ENCODE results near the gene GRAP.
"Not testable (repeated sequence)": the region's sequence is repeated elsewhere in the genome, so short reads cannot be mapped to it uniquely, and the experiment has no call there.

GRAP gene

GRCh38 chr17:19041871-19042270 lies 4.9 kb downstream of the GRAP start:
- DNase-seq = not testable (repeated sequence)

- not testable (repeated sequence) for DNase-seq
Measured at GRCh38 chr17:19040350-19040749, 6.4 kb downstream of the GRAP start.

GRCh38 chr17:19038730-19039129 lies 8.0 kb downstream of the GRAP start:
- not testable (repeated sequence) for DNase-seq

- DNase-seq = not testable (repeated sequence)
Measured at GRCh38 chr17:19038007-19038406, 8.8 kb downstream of the GRAP start.

GRCh38 chr17:19037547-19037946 lies 9.2 kb downstream of the GRAP start:
- DNase-seq = not testable (repeated sequence)

GRCh38 chr17:19036186-19036585 lies 10.6 kb downstream of the GRAP start:
- DNase-seq = not testable (repeated sequence)

GRCh38 chr17:19032377-19032988 lies 14.3 kb downstream of the GRAP start:
- DNase-seq = not testable (repeated sequence)

- DNase-seq = not testable (repeated sequence)
Measured at GRCh38 chr17:19031729-19032128, 15.0 kb downstream of the GRAP start.

GRCh38 chr17:19030771-19031449 lies 15.8 kb downstream of the GRAP start:
- not testable (repeated sequence) for DNase-seq

GRCh38 chr17:19029740-19030139 lies 17.0 kb downstream of the GRAP start:
- DNase-seq = not testable (repeated sequence)

GRCh38 chr17:19028671-19029070 lies 18.1 kb downstream of the GRAP start:
- DNase-seq = not testable (repeated sequence)

GRCh38 chr17:19024101-19025078 lies 22.4 kb downstream of the GRAP start:
- DNase-seq = no peak

- no peak for DNase-seq
Measured at GRCh38 chr17:19023209-19023999, 23.4 kb downstream of the GRAP start.

GRCh38 chr17:19022747-19023146 lies 24.0 kb downstream of the GRAP start:
- DNase-seq = no peak

- no peak for DNase-seq
Measured at GRCh38 chr17:19022128-19022527, 24.6 kb downstream of the GRAP start.

- DNase-seq = no peak
Measured at GRCh38 chr17:19021622-19022083, 25.1 kb downstream of the GRAP start.

- not testable (repeated sequence) for DNase-seq
Measured at GRCh38 chr17:19021011-19021621, 25.6 kb downstream of the GRAP start.

GRCh38 chr17:19020016-19020415 lies 26.7 kb downstream of the GRAP start:
- DNase-seq = no peak

- DNase-seq = peak; percentile 54
Measured at GRCh38 chr17:19019041-19019941, 27.5 kb downstream of the GRAP start.

GRCh38 chr17:19018600-19018950 lies 28.2 kb downstream of the GRAP start:
- no peak for DNase-seq

Measured in NCI-H1105 treated with DMSO at 0.1 percent for 48 hours (cell line).